Uterus (tissue), 2 donors: ENCODE data around the gene EPB41L2.
"Not testable (repeated sequence)": the region's sequence is repeated elsewhere in the genome, so short reads cannot be mapped to it uniquely, and the experiment has no call there.

Experiments
- POLR2A ChIP-seq, 2 donors: fragments of 450-650 bp; IDR thresholded peaks; one replicate each; pipeline ENCODE4 v1.6.1; 2016; ENCODE audit warnings: antibody characterized with exemption in 2 of 2, mild to moderate bottlenecking in 1 of 2, moderate library complexity in 1 of 2
- TF ChIP-seq, protein P1 (sequence below), 4 experiments: fragments of 200-600 bp in 2 of 4; fragments of 450-650 bp in 2 of 4; sonication (generic) in 2 of 4; IDR thresholded peaks; one replicate each; pipeline ENCODE4 v1.5.1; 2016 to 2019; ENCODE audit warnings: antibody characterized with exemption in 4 of 4, mild to moderate bottlenecking in 2 of 4, moderate library complexity in 1 of 4

DNA sequence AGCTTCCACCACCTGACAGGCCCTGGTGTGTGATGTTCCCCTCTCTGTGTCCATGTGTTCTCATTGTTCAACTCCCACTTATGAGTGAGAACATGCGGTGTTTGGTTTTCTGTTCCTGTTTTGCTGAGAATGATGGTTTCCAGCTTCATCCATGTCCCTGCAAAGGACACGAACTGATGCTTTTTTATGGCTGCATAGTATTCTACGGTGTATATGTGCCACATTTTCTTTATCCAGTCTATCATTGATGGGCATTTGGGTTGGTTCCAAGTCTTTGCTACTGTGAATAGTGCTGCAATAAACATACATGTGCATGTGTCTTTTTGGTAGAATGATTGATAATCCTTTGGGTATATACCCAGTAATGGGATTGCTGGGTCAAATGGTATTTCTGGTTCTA, 120.3 kb downstream of the EPB41L2 start:
- TF ChIP-seq, protein P1, sequence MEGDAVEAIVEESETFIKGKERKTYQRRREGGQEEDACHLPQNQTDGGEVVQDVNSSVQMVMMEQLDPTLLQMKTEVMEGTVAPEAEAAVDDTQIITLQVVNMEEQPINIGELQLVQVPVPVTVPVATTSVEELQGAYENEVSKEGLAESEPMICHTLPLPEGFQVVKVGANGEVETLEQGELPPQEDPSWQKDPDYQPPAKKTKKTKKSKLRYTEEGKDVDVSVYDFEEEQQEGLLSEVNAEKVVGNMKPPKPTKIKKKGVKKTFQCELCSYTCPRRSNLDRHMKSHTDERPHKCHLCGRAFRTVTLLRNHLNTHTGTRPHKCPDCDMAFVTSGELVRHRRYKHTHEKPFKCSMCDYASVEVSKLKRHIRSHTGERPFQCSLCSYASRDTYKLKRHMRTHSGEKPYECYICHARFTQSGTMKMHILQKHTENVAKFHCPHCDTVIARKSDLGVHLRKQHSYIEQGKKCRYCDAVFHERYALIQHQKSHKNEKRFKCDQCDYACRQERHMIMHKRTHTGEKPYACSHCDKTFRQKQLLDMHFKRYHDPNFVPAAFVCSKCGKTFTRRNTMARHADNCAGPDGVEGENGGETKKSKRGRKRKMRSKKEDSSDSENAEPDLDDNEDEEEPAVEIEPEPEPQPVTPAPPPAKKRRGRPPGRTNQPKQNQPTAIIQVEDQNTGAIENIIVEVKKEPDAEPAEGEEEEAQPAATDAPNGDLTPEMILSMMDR (IDR thresholded peaks at IDR 0.05) = not testable (repeated sequence)
- not testable (repeated sequence) for TF ChIP-seq POLR2A (IDR thresholded peaks at IDR 0.05)
